Activated T-cell treated with anti-CD3 and anti-CD28 coated beads, Interleukin-2, amount 50 U/mL, for 24 hours (primary cell): ENCODE data around the gene AFAP1L1.

Source experiments
- DNase-seq: peaks from one replicate; pipeline ENCODE4 v3.0.0-alpha.2; 2020
- H3K27ac Mint-ChIP-seq: 2 replicates; pipeline ENCODE4 v1.8.0; 2020; ENCODE audit warnings: mild to moderate bottlenecking, mixed read lengths
- H3K27me3 Mint-ChIP-seq: 2 replicates; pipeline ENCODE4 v1.8.0; 2020; ENCODE audit warnings: mixed read lengths
- H3K36me3 Mint-ChIP-seq: 2 replicates; pipeline ENCODE4 v1.8.0; 2020; ENCODE audit warnings: low read depth, mixed read lengths
- H3K4me1 Mint-ChIP-seq: 2 replicates; pipeline ENCODE4 v1.8.0; 2020; ENCODE audit warnings: low read depth, mixed read lengths
- H3K4me3 Mint-ChIP-seq: 2 replicates; pipeline ENCODE4 v1.8.0; 2020; ENCODE audit warnings: mild to moderate bottlenecking, moderate library complexity, mixed read lengths
- H3K9me3 Mint-ChIP-seq: 2 replicates; pipeline ENCODE4 v1.8.0; 2020; ENCODE audit warnings: mixed read lengths

AFAP1L1 gene

GRCh38 chr5:149324641-149325040, 53.0 kb downstream of the AFAP1L1 start:
- Mint-ChIP-seq H3K4me1 (no peaks in the 10 kb centered on the region), H3K36me3 (no peaks in the 10 kb centered on the region), H3K27ac (no peak overlapping the region), H3K9me3 (no peaks in the 10 kb centered on the region), H3K27me3 (no peaks in the 10 kb centered on the region), H3K4me3 (no peak overlapping the region)
- no peak for DNase-seq

GRCh38 chr5:149325166-149325735, 53.6 kb downstream of the AFAP1L1 start:
- no peak overlapping the region for H3K27ac Mint-ChIP-seq
- H3K4me1 Mint-ChIP-seq: no peaks in the 10 kb centered on the region
- no peaks in the 10 kb centered on the region for H3K27me3 Mint-ChIP-seq
- no peaks in the 10 kb centered on the region for H3K9me3 Mint-ChIP-seq
- no peaks in the 10 kb centered on the region for H3K36me3 Mint-ChIP-seq
- no peak overlapping the region for H3K4me3 Mint-ChIP-seq
- no peak for DNase-seq

DNA sequence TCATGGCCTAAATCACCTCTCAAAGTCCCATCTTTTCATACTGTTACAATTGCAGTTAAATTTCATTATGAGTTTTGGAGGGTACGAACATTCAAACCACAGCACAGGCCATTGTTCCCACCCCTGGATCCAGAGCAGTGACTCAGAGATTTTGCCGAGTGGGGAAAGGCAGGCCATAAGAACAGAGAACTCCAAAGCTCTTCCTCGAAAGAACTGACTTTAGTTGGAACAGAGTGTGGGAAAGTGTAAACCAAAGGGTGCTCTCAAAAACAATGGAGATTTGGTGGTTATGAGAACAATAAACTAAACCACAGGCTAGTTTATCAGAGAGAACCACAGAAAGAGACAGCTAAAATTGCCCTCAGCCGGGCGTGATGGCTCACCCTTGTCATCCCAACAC, 54.2 kb downstream of the AFAP1L1 start:
- Mint-ChIP-seq H3K27me3 (no peaks in the 10 kb centered on the region), H3K27ac (no peak overlapping the region), H3K4me3 (no peak overlapping the region), H3K4me1 (no peaks in the 10 kb centered on the region), H3K9me3 (no peaks in the 10 kb centered on the region), H3K36me3 (no peaks in the 10 kb centered on the region)
- no peak for DNase-seq

GRCh38 chr5:149326611-149327010, 55.0 kb downstream of the AFAP1L1 start:
- Mint-ChIP-seq H3K4me3 (no peak overlapping the region), H3K27me3 (no peaks in the 10 kb centered on the region)

GRCh38 chr5:149328177-149328576, 56.5 kb downstream of the AFAP1L1 start:
- Mint-ChIP-seq H3K27me3 (no peaks in the 10 kb centered on the region), H3K27ac (no peak overlapping the region), H3K9me3 (no peaks in the 10 kb centered on the region), H3K36me3 (no peaks in the 10 kb centered on the region), H3K4me1 (no peaks in the 10 kb centered on the region), H3K4me3 (no peak overlapping the region)
- no peak for DNase-seq

More at GRCh38 chr5:149326611-149327010, 55.0 kb downstream of the AFAP1L1 start:
- Mint-ChIP-seq H3K9me3 (no peaks in the 10 kb centered on the region), H3K36me3 (no peaks in the 10 kb centered on the region), H3K27ac (no peak overlapping the region), H3K4me1 (no peaks in the 10 kb centered on the region)
- no peak for DNase-seq

DNA sequence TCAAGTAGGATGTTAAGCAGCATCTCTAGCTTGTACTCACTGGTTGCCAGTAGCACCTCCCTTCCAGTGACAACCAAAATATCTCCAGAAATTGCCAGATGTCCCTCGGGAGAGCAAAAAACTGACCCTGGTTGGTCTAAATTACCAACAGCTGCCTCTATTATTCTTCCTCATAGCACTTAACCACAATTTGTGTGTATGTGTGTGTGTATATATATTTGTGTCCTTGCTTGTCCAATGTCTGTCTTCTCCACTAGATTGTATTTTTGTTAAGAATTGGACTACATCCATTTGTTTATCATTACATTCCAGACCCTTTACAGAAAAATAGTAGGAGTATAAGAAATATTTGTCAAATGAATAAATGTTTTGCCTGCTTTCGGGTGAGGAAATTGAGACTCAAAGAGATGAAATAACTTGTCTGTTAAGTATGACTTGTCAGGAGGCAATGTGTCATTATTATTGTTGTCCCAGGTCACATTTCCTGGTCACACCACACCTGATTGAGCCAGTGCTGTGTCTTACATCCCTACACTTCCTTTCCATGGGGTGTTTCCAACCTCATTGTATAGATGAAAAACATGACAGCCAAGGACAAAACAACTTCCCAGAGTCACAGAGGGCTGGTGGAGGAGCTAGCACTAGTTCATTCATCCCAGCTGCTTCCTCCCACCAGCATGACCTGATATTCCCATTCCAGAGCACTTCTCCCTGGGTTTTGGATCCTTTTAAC, 62.2 kb downstream of the AFAP1L1 start:
- no peak overlapping the region for H3K27ac Mint-ChIP-seq
- no peaks in the 10 kb centered on the region for H3K36me3 Mint-ChIP-seq
- no peaks in the 10 kb centered on the region for H3K4me1 Mint-ChIP-seq
- DNase-seq: no peak
- H3K4me3 Mint-ChIP-seq: no peak overlapping the region
- H3K9me3 Mint-ChIP-seq: no peaks in the 10 kb centered on the region
- H3K27me3 Mint-ChIP-seq: no peaks in the 10 kb centered on the region

DNA sequence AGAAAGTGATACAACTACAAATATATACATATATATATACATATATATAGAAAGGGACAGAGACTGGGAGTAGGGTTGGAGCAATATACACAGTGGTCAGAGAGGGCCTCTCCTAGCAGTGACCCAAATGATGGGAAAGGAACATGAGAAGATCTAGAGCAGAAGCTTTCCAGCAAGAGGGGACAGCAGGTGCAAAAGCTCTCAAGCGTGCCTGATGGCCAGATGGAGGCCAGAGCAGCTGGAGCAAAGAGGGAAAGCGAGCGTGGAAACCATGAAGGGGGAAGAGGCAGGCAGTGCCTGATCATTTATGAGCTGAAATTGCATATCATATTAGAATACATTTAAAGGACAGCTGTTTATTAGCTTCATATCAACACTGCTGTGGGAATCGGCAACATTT, 66.1 kb downstream of the AFAP1L1 start:
- no peaks in the 10 kb centered on the region for H3K36me3 Mint-ChIP-seq
- DNase-seq: no peak
- no peaks in the 10 kb centered on the region for H3K27me3 Mint-ChIP-seq
- no peak overlapping the region for H3K4me3 Mint-ChIP-seq
- no peaks in the 10 kb centered on the region for H3K9me3 Mint-ChIP-seq
- no peaks in the 10 kb centered on the region for H3K4me1 Mint-ChIP-seq
- no peak overlapping the region for H3K27ac Mint-ChIP-seq

DNA sequence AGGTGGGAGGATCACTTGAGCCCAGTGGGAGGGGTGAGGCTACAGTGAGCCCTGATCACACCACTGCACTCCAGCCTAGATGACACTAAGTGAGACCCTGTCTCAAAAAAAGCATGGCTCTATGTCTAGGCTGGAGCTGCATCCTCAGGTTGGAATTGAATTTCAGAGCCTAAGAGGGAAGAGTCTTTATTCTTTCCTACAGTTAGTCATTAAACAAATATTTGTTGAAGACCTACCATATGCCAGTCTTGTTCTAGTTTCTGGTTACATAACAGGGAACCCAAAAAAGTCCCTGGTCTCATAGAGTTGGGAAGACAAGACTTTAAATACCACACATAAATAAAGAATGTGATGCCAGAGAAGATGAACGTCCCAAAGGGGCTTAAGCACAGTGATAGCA, 66.7 kb downstream of the AFAP1L1 start:
- no peaks in the 10 kb centered on the region for H3K27me3 Mint-ChIP-seq
- H3K36me3 Mint-ChIP-seq: no peaks in the 10 kb centered on the region
- DNase-seq: no peak
- H3K4me3 Mint-ChIP-seq: no peak overlapping the region
- H3K9me3 Mint-ChIP-seq: no peaks in the 10 kb centered on the region
- peaks cover 2% of the 10 kb centered on the region for H3K4me1 Mint-ChIP-seq
- no peak overlapping the region for H3K27ac Mint-ChIP-seq

DNA sequence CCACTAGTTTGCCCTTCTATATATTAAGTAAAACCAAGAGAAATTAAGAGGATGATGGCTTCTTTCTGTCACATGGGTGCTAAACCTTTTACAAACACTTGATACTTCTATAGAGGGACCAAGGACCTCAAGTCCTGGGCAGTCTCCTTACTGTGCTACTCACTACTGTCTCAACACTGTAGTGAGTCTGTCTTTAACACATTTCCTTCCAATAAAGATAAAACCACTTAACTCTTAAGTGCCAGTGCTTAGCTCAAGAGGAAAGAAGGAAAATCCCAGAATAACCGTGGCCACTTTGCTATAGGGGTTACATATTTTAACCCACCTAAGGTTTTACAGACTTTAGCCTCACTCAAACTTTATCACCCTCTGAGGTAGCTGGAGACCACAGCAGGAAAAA, 69.3 kb downstream of the AFAP1L1 start:
- H3K36me3 Mint-ChIP-seq: peaks cover 11% of the 10 kb centered on the region
- H3K27me3 Mint-ChIP-seq: no peaks in the 10 kb centered on the region
- DNase-seq: no peak
- H3K9me3 Mint-ChIP-seq: no peaks in the 10 kb centered on the region
- no peak overlapping the region for H3K4me3 Mint-ChIP-seq
- peaks cover 16% of the 10 kb centered on the region for H3K4me1 Mint-ChIP-seq
- no peak overlapping the region for H3K27ac Mint-ChIP-seq

- peaks cover 19% of the 10 kb centered on the region for H3K36me3 Mint-ChIP-seq
- no peak for DNase-seq
- H3K4me3 Mint-ChIP-seq: no peak overlapping the region
- no peaks in the 10 kb centered on the region for H3K27me3 Mint-ChIP-seq
- H3K27ac Mint-ChIP-seq: no peak overlapping the region
- peaks cover 20% of the 10 kb centered on the region for H3K4me1 Mint-ChIP-seq
- H3K9me3 Mint-ChIP-seq: no peaks in the 10 kb centered on the region
Measured at GRCh38 chr5:149341876-149342275, 70.2 kb downstream of the AFAP1L1 start.

- peaks cover 41% of the 10 kb centered on the region for H3K36me3 Mint-ChIP-seq
- H3K4me1 Mint-ChIP-seq: peaks cover 43% of the 10 kb centered on the region
- H3K4me3 Mint-ChIP-seq: peak overlapping the region; percentile 86
- no peaks in the 10 kb centered on the region for H3K27me3 Mint-ChIP-seq
- peak overlapping the region; percentile 95 for H3K27ac Mint-ChIP-seq
- H3K9me3 Mint-ChIP-seq: no peaks in the 10 kb centered on the region
- DNase-seq: no peak
Measured at GRCh38 chr5:149344151-149344550, 72.5 kb downstream of the AFAP1L1 start.

DNA sequence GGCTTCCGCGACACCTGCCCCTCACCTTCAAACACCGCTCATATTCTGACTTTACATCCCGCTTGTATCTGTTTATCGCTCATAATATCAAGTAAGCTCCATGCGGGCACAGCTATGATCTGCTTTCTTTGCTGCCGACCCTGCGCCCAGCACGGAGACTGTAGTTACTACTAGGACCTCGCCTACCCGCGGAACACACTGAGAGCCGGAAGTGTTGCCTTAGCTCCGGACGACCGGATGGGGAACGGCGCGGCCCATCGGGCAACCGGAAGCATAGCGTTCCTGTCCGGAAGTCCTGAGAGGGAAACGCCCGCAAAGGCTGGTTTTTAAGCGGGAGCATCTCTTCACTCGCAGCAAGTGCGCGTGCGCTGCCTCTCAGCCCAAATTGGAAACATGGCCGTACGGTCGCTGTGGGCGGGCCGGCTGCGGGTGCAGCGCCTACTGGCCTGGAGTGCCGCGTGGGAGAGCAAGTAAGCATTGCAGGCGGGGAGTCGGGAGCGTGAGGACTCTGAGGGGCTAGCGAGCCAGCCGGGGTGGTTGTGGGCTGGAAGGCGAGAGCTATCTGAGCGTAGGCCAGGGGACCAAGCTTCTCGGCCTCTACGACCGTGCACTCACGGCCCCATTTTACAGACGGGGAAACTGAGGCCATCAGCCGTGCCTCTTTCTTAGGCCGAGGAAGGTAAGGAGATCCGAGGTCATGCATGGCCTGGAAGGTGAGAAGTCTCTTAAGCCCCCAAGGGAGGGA, 73.7 kb downstream of the AFAP1L1 start, which contains the start of gene GRPEL2:
TSS of gene GRPEL2 (plus strand) at position 353 of the 745 bp plus-strand sequence. CDS start at position 394, 41 bp downstream.
- peaks cover 55% of the 10 kb centered on the region for H3K4me1 Mint-ChIP-seq
- H3K27ac Mint-ChIP-seq: peak within 1 kb of the TSS; percentile 95
- peaks cover 53% of the 10 kb centered on the region for H3K36me3 Mint-ChIP-seq
- peak within 1 kb of the TSS; percentile 86 for H3K4me3 Mint-ChIP-seq
- DNase-seq: peak; percentile 94
- no peaks in the 10 kb centered on the region for H3K9me3 Mint-ChIP-seq
- H3K27me3 Mint-ChIP-seq: no peaks in the 10 kb centered on the region

DNA sequence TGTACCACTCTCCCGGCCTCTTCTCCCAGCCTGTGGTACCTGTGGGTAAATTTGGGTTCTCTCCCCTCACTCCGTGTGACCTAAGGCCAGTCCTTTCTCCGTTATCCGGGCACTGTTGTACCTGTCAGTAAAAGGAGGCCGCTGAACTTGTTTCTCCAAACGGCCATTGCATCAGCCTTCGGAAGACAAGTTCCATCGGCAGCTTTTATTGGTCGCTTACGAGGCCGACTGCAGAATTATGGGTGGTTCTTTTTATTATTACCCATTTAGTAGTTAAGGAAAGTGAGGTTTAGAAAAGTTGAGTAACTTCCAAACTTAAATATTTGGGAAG, 74.2 kb downstream of the AFAP1L1 start:
- Mint-ChIP-seq H3K9me3 (no peaks in the 10 kb centered on the region), H3K4me1 (peaks cover 60% of the 10 kb centered on the region), H3K27ac (peak overlapping the region; percentile 95), H3K36me3 (peaks cover 58% of the 10 kb centered on the region), H3K4me3 (peak overlapping the region; percentile 86), H3K27me3 (no peaks in the 10 kb centered on the region)
- DNase-seq: no peak

DNA sequence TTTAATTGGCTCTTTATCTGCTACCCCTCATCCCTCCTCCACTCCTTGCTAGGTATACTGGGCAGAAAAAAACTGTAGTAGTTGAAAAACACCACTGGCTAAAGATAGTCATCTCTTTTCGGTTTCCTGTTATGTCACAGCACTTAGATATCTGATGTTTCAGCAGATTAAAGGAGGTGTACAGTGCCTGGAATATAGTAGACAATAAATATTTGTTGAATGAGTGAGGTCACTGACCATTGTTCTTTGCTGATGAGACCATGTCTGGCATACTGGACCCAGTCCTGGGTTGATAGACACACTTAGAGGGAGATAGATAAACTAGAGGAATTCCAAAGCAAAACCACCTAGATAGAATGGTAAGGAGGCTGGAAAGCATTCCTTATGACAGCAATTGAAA, 76.9 kb downstream of the AFAP1L1 start:
- Mint-ChIP-seq H3K27ac (peak overlapping the region; percentile 95), H3K36me3 (peaks cover 85% of the 10 kb centered on the region), H3K27me3 (no peaks in the 10 kb centered on the region), H3K4me3 (peak overlapping the region; percentile 86), H3K4me1 (peaks cover 79% of the 10 kb centered on the region), H3K9me3 (no peaks in the 10 kb centered on the region)
- DNase-seq: no peak

DNA sequence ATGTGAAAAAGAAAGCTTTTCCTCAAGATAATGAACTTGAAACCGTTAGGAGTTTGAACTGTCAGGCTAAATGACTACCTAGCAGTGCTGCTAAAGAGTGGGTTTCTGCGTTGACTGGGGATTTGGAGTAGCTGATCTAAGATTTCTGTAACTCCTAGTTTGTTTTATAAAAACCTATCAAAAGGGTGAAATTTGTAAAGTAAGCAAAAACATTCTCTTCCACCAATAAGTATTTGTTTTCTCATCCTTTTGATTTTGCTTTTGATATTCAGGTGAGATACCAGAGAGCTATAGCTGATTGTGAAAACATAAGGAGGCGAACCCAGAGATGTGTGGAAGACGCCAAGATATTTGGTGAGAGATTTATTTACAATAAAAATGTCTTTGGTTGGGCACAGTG, 77.7 kb downstream of the AFAP1L1 start:
- H3K4me3 Mint-ChIP-seq: peak overlapping the region; percentile 33
- DNase-seq: no peak
- no peaks in the 10 kb centered on the region for H3K9me3 Mint-ChIP-seq
- no peaks in the 10 kb centered on the region for H3K27me3 Mint-ChIP-seq
- H3K36me3 Mint-ChIP-seq: peaks cover 94% of the 10 kb centered on the region
- peak overlapping the region; percentile 95 for H3K27ac Mint-ChIP-seq
- peaks cover 78% of the 10 kb centered on the region for H3K4me1 Mint-ChIP-seq
